ENCODE results near the gene HEPACAM. TPM values are rescaled to one million over a fixed set of nuclear protein-coding genes. Genes with fewer than 3 reads are reported as not detected.

The HEPACAM gene
- total and polyA plus RNA-seq, 2 donors from 2014 or later = 0.30 TPM; not detected in 1

DNA sequence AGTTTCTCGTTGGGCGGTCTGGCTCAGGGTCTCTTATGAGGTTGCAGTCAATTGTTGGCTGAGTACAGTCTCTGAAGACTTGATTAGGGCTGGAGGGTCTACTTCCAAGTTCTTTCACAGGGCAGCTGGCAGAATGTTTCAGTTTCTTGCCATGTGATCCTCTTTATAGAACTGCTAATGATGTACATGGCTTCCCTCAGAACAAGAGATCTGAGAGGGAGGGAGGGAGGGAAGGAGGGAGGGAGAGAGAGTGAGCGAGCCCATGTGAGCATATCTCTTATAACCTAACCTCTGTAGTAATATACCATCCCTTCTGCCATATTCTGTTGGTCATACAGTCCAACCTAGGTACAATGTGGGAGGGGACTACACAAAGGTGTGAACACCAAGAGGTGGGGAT is 15.5 kb upstream of the HEPACAM start:
- DNase-seq = no peak
- Histone ChIP-seq H3K4me1 (ENCODE audit: control insufficient read depth in 2 of 3, insufficient read depth in 2 of 3, low read depth in 1 of 3, low read length in 3 of 3) (peaks cover 0 to 6% (median 5%) of the 10 kb centered on the region in 3 donors), H3K4me3 (ENCODE audit: low read length in 3 of 3) (no peak overlapping the region), H3K27me3 (ENCODE audit: control insufficient read depth, insufficient read depth, low read length) (no peaks in the 10 kb centered on the region), H3K36me3 (ENCODE audit: control insufficient read depth in 2 of 3, insufficient read depth in 3 of 3, low read length in 3 of 3) (no peaks in the 10 kb centered on the region), H3K9ac (ENCODE audit: low read length in 3 of 3) (no peak overlapping the region), H3K27ac (ENCODE audit: low read depth in 2 of 2, low read length in 2 of 2) (no peak overlapping the region), H3K9me3 (ENCODE audit: control insufficient read depth in 2 of 3, insufficient read depth in 1 of 3, low read length in 3 of 3) (no peaks in the 10 kb centered on the region)
- intact Hi-C loops (cut with DNase I) = no loop called here
- TF ChIP-seq, protein P1, sequence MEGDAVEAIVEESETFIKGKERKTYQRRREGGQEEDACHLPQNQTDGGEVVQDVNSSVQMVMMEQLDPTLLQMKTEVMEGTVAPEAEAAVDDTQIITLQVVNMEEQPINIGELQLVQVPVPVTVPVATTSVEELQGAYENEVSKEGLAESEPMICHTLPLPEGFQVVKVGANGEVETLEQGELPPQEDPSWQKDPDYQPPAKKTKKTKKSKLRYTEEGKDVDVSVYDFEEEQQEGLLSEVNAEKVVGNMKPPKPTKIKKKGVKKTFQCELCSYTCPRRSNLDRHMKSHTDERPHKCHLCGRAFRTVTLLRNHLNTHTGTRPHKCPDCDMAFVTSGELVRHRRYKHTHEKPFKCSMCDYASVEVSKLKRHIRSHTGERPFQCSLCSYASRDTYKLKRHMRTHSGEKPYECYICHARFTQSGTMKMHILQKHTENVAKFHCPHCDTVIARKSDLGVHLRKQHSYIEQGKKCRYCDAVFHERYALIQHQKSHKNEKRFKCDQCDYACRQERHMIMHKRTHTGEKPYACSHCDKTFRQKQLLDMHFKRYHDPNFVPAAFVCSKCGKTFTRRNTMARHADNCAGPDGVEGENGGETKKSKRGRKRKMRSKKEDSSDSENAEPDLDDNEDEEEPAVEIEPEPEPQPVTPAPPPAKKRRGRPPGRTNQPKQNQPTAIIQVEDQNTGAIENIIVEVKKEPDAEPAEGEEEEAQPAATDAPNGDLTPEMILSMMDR (IDR thresholded peaks at IDR 0.05; ENCODE audit: borderline replicate concordance, extremely low read depth, insufficient read depth) = no peak
- no peak for FAIRE-seq

DNA sequence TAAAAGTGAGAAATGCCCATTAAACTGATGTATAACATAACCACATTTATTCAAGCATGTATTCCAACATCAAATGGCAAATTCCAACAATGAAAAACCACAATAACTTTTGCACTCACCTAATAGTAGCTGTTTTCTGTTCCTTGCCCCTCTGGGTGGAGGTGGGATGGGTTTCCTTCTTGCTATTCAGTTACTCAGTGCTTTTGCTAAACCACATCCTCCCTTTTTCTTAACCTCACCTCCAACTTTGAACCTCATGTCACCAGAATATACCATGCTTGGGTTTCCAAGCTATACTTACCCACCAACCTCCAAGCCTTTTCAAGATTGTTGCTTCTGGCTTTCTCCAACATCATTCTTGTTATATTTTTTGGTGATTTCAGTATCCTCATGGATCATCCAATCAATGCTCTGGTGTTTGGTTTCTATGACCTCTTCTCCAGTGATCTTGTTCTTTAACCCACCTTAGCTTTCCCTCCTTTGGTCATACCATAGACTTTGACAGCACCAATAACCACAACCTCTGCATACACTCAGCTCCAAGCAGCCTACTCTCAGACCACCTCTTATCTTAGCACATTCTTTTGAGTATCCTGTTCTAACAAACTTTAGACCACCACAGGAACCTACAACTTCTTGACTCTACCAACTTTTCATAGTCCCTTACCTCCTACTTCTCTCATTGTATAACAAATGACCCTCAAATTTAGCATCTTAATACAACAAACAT is 14.9 kb upstream of the HEPACAM start:
- TF ChIP-seq, protein P1 (IDR thresholded peaks at IDR 0.05; ENCODE audit: borderline replicate concordance, extremely low read depth, insufficient read depth) = no peak
- Histone ChIP-seq H3K9ac (ENCODE audit: low read length in 3 of 3) (no peak overlapping the region), H3K4me1 (ENCODE audit: control insufficient read depth in 2 of 3, insufficient read depth in 2 of 3, low read depth in 1 of 3, low read length in 3 of 3) (peaks cover 0 to 6% (median 5%) of the 10 kb centered on the region in 3 donors), H3K4me3 (ENCODE audit: low read length in 3 of 3) (no peak overlapping the region), H3K27me3 (ENCODE audit: control insufficient read depth, insufficient read depth, low read length) (no peaks in the 10 kb centered on the region), H3K36me3 (ENCODE audit: control insufficient read depth in 2 of 3, insufficient read depth in 3 of 3, low read length in 3 of 3) (no peaks in the 10 kb centered on the region), H3K9me3 (ENCODE audit: control insufficient read depth in 2 of 3, insufficient read depth in 1 of 3, low read length in 3 of 3) (no peaks in the 10 kb centered on the region), H3K27ac (ENCODE audit: low read depth in 2 of 2, low read length in 2 of 2) (no peak overlapping the region)
- DNase-seq (no peak), FAIRE-seq (no peak)
- intact Hi-C loops (cut with DNase I) = no loop called here

DNA sequence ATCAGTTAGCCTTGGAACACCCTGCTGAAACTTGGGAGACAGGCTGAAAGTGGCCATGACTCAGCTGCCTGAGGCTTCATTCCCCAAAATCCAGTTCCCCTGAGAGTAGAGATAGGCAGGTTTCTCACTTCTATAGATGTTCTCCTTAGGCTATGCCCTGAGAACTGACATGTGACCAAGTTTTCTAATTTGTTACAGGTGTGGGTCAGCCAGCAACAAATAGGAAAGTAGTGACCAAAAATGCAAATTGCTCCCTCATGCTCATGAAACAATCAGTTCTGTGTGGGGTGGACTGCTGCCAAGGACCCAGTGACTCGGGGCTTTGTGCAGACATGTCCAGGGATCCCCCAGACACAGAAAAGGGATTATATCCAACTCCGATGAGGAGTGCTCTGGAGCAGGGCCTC is 10.9 kb upstream of the HEPACAM start:
- no peak overlapping the region for H3K9ac ChIP-seq (ENCODE audit: low read length in 3 of 3)
- no peaks in the 10 kb centered on the region for H3K4me1 ChIP-seq (ENCODE audit: control insufficient read depth in 2 of 3, insufficient read depth in 2 of 3, low read depth in 1 of 3, low read length in 3 of 3)
- no peak for FAIRE-seq
- H3K36me3 ChIP-seq (ENCODE audit: control insufficient read depth in 2 of 3, insufficient read depth in 3 of 3, low read length in 3 of 3) = no peaks in the 10 kb centered on the region
- H3K27ac ChIP-seq (ENCODE audit: low read depth in 2 of 2, low read length in 2 of 2) = no peak overlapping the region
- TF ChIP-seq, protein P1 (IDR thresholded peaks at IDR 0.05; ENCODE audit: borderline replicate concordance, extremely low read depth, insufficient read depth) = no peak
- H3K4me3 ChIP-seq (ENCODE audit: low read length in 3 of 3) = no peak overlapping the region
- no peaks in the 10 kb centered on the region for H3K9me3 ChIP-seq (ENCODE audit: control insufficient read depth in 2 of 3, insufficient read depth in 1 of 3, low read length in 3 of 3)
- no peaks in the 10 kb centered on the region for H3K27me3 ChIP-seq (ENCODE audit: control insufficient read depth, insufficient read depth, low read length)
- intact Hi-C loops (cut with DNase I) = no loop called here
- no peak for DNase-seq

All from kidney (tissue), 14 donors.